Measurements from ENCODE around the gene SMAD3. TPM values are rescaled to one million over a fixed set of nuclear protein-coding genes. Genes with fewer than 3 reads are reported as not detected.

SMAD3 gene
- total and polyA plus RNA-seq, 2 donors, result 28.3 to 31.2 TPM

- H3K27ac ChIP-seq (ENCODE audit: low read depth), result peak overlapping the region; percentile 30
Measured at GRCh38 chr15:67063689-67064606, 1.5 kb upstream of the SMAD3 start.

GRCh38 chr15:67064607-67065530, 533 bp upstream of the SMAD3 start:
- DNase-seq (ENCODE audit: extremely low spot score), result no peak
- 3% methylated on average over 75 of the region's 75 CpGs for WGBS
- H3K36me3 ChIP-seq (ENCODE audit: insufficient read depth), result no peaks in the 10 kb centered on the region
- peak overlapping the region; percentile 98 for H3K4me3 ChIP-seq (ENCODE audit: low read depth, low read length)
- H3K27ac ChIP-seq (ENCODE audit: low read depth), result peak overlapping the region; percentile 90
- no peaks in the 10 kb centered on the region for H3K4me1 ChIP-seq (ENCODE audit: insufficient read depth)

More at GRCh38 chr15:67063689-67064606, 1.5 kb upstream of the SMAD3 start:
- Histone ChIP-seq H3K4me1 (ENCODE audit: insufficient read depth) (no peaks in the 10 kb centered on the region), H3K4me3 (ENCODE audit: low read depth, low read length) (peak overlapping the region; percentile 7), H3K36me3 (ENCODE audit: insufficient read depth) (no peaks in the 10 kb centered on the region)
- 56% methylated on average over 33 of the region's 33 CpGs for WGBS
- DNase-seq (ENCODE audit: extremely low spot score), result no peak

GRCh38 chr15:67066041-67066958, 898 bp downstream of the SMAD3 start:
- under 1% methylated on average over 72 of the region's 72 CpGs for WGBS
- Histone ChIP-seq H3K4me3 (ENCODE audit: low read depth, low read length) (peak overlapping the region; percentile 98), H3K4me1 (ENCODE audit: insufficient read depth) (no peaks in the 10 kb centered on the region), H3K27ac (ENCODE audit: low read depth) (peak overlapping the region; percentile 90), H3K36me3 (ENCODE audit: insufficient read depth) (no peaks in the 10 kb centered on the region)
- no peak for DNase-seq (ENCODE audit: extremely low spot score)

GRCh38 chr15:67066959-67067853, 1.8 kb downstream of the SMAD3 start:
- no peak for DNase-seq (ENCODE audit: extremely low spot score)

GRCh38 chr15:67067930-67068551, 2.6 kb downstream of the SMAD3 start:
- WGBS, result 28% methylated on average over 3 of the region's 3 CpGs
- Histone ChIP-seq H3K27ac (ENCODE audit: low read depth) (no peak overlapping the region), H3K4me3 (ENCODE audit: low read depth, low read length) (peak overlapping the region; percentile 98), H3K36me3 (ENCODE audit: insufficient read depth) (no peaks in the 10 kb centered on the region), H3K4me1 (ENCODE audit: insufficient read depth) (no peaks in the 10 kb centered on the region)
- no peak for DNase-seq (ENCODE audit: extremely low spot score)

More at GRCh38 chr15:67066959-67067853, 1.8 kb downstream of the SMAD3 start:
- 8% methylated on average over 28 of the region's 28 CpGs for WGBS
- H3K27ac ChIP-seq (ENCODE audit: low read depth), result no peak overlapping the region
- H3K4me1 ChIP-seq (ENCODE audit: insufficient read depth), result no peaks in the 10 kb centered on the region
- H3K4me3 ChIP-seq (ENCODE audit: low read depth, low read length), result peak overlapping the region; percentile 98
- H3K36me3 ChIP-seq (ENCODE audit: insufficient read depth), result no peaks in the 10 kb centered on the region

GRCh38 chr15:67068710-67069400, 3.5 kb downstream of the SMAD3 start:
- Histone ChIP-seq H3K4me3 (ENCODE audit: low read depth, low read length) (no peak overlapping the region), H3K27ac (ENCODE audit: low read depth) (no peak overlapping the region), H3K4me1 (ENCODE audit: insufficient read depth) (no peaks in the 10 kb centered on the region), H3K36me3 (ENCODE audit: insufficient read depth) (no peaks in the 10 kb centered on the region)
- WGBS, result 48% methylated on average over 6 of the region's 6 CpGs
- DNase-seq (ENCODE audit: extremely low spot score), result no peak

- 76% methylated on average over 5 of the region's 5 CpGs for WGBS
- H3K4me3 ChIP-seq (ENCODE audit: low read depth, low read length), result no peak overlapping the region
- no peaks in the 10 kb centered on the region for H3K36me3 ChIP-seq (ENCODE audit: insufficient read depth)
- no peak for DNase-seq (ENCODE audit: extremely low spot score)
- H3K27ac ChIP-seq (ENCODE audit: low read depth), result no peak overlapping the region
- H3K4me1 ChIP-seq (ENCODE audit: insufficient read depth), result no peaks in the 10 kb centered on the region
Measured at GRCh38 chr15:67070150-67070549, 4.7 kb downstream of the SMAD3 start.

GRCh38 chr15:67070892-67071664, 5.7 kb downstream of the SMAD3 start:
- WGBS, result 91% methylated on average over 9 of the region's 9 CpGs
- no peak for DNase-seq (ENCODE audit: extremely low spot score)
- Histone ChIP-seq H3K4me1 (ENCODE audit: insufficient read depth) (no peaks in the 10 kb centered on the region), H3K36me3 (ENCODE audit: insufficient read depth) (no peaks in the 10 kb centered on the region), H3K27ac (ENCODE audit: low read depth) (no peak overlapping the region), H3K4me3 (ENCODE audit: low read depth, low read length) (no peak overlapping the region)

GRCh38 chr15:67072442-67072841, 7.0 kb downstream of the SMAD3 start:
- Histone ChIP-seq H3K36me3 (ENCODE audit: insufficient read depth) (no peaks in the 10 kb centered on the region), H3K4me3 (ENCODE audit: low read depth, low read length) (no peak overlapping the region), H3K4me1 (ENCODE audit: insufficient read depth) (peaks cover 3% of the 10 kb centered on the region), H3K27ac (ENCODE audit: low read depth) (no peak overlapping the region)
- WGBS, result 69% methylated on average over 1 of the region's 1 CpG
- no peak for DNase-seq (ENCODE audit: extremely low spot score)

- peaks cover 3% of the 10 kb centered on the region for H3K4me1 ChIP-seq (ENCODE audit: insufficient read depth)
- no peak overlapping the region for H3K4me3 ChIP-seq (ENCODE audit: low read depth, low read length)
- 63% methylated on average over 2 of the region's 2 CpGs for WGBS
- no peak overlapping the region for H3K27ac ChIP-seq (ENCODE audit: low read depth)
- no peak for DNase-seq (ENCODE audit: extremely low spot score)
- H3K36me3 ChIP-seq (ENCODE audit: insufficient read depth), result no peaks in the 10 kb centered on the region
Measured at GRCh38 chr15:67072958-67073357, 7.6 kb downstream of the SMAD3 start.

GRCh38 chr15:67074886-67075229, 9.5 kb downstream of the SMAD3 start:
- WGBS, result 91% methylated on average over 1 of the region's 1 CpG
- Histone ChIP-seq H3K4me1 (ENCODE audit: insufficient read depth) (peaks cover 3% of the 10 kb centered on the region), H3K4me3 (ENCODE audit: low read depth, low read length) (no peak overlapping the region), H3K27ac (ENCODE audit: low read depth) (no peak overlapping the region), H3K36me3 (ENCODE audit: insufficient read depth) (no peaks in the 10 kb centered on the region)
- DNase-seq (ENCODE audit: extremely low spot score), result no peak

All from urinary bladder (tissue), 4 donors.